Measurements from ENCODE around the gene LRRC37B.

DNA sequence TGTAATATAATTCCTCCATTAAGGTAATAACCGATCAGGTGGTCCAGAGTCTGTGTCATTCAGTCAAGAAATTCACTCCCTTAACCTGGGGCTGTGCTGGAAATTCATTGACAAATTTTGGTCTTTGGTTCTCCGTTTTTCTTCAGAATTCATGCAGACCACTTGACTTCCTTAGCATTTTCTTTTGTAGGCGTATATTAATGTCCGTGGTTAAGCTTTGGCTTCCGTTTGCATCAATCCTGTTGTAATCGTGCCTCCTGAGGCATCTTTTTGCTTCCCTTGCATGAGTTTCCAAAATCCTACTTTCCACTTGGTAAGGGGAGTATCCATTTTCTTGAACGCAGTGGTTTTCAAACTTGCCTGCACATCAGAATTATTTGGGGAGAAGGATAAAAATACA lies 9.0 kb downstream of the LRRC37B start:
- TF ChIP-seq, protein P1, sequence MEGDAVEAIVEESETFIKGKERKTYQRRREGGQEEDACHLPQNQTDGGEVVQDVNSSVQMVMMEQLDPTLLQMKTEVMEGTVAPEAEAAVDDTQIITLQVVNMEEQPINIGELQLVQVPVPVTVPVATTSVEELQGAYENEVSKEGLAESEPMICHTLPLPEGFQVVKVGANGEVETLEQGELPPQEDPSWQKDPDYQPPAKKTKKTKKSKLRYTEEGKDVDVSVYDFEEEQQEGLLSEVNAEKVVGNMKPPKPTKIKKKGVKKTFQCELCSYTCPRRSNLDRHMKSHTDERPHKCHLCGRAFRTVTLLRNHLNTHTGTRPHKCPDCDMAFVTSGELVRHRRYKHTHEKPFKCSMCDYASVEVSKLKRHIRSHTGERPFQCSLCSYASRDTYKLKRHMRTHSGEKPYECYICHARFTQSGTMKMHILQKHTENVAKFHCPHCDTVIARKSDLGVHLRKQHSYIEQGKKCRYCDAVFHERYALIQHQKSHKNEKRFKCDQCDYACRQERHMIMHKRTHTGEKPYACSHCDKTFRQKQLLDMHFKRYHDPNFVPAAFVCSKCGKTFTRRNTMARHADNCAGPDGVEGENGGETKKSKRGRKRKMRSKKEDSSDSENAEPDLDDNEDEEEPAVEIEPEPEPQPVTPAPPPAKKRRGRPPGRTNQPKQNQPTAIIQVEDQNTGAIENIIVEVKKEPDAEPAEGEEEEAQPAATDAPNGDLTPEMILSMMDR (conservative IDR thresholded peaks at IDR 0.05; ENCODE audit: low read length): no peak
- no peak for TF ChIP-seq EZH2phosphoT487 (IDR thresholded peaks at IDR 0.05; ENCODE audit: borderline replicate concordance, low read depth, low read length)

All from OCI-LY7 (cell line).